NOMO-1 (cell line): ENCODE measurements around the gene MIAT.
A peak's percentile ranks its signal among the peaks of the same experiment; 100 is the strongest.
"Not testable (repeated sequence)": the region's sequence is repeated elsewhere in the genome, so short reads cannot be mapped to it uniquely, and the experiment has no call there.

ENCODE experiments used
- DNase-seq, 2 experiments: peaks; one replicate each; lab custom pipeline; 2025; ENCODE audit not compliant: unreplicated experiment in 2 of 2; lab: John Stamatoyannopoulos, UW

MIAT gene

DNA sequence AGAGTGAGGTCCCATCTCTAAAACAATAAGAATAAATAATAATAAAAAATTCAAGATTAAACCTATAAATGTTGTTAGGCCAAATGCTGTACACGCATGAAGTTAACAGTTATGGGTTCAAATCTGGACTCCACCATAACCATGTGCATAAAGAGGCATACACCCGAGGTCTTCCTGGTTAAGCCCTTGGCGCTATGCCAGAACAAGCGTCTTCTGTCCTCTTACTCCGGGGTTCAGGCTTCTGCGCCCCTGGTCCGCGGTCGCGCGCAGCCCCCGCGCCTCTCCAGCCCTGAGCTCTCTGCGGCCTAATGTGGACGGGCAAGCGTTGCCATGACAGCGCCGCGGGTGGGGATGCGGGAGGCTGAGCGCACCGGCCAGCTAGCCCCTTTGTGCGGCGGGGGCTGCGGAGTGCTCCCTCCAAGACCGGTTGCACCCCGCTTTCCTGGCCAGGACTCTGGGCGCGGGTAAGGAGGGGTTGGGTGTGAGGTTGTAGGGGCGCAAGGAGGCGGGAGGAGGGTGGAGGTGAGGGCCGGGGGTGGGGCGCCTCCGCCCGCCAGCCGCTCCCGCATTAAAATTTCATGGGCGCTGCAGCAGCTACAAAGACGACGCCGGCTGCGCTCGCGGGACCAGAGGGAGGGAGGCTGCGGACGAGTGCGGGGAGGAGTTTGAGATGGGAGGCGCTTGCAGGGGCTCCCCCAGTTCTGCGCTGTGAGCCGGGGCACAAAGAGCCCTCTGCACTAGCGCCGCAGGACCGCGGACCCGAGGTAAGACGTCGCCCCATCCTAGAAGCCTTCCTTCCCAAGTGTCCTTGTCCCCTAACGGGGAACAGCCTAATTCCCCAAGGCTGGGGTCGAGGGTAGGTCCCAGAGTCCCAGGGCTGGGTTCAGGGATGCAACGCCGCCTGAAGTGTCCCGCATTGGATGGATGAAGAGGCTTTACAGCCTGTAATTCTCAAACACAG lies at the start of gene MIAT:
TSS of gene MIAT (plus strand) at position 698 of the 961 bp plus-strand sequence.
- DNase-seq = no peak

- DNase-seq = no peak
These were observed 49.3 kb upstream of the MIAT start for GRCh38 chr22:26608129-26608528.

- no peak for DNase-seq
These were observed 48.1 kb upstream of the MIAT start for GRCh38 chr22:26609287-26609686.

DNA sequence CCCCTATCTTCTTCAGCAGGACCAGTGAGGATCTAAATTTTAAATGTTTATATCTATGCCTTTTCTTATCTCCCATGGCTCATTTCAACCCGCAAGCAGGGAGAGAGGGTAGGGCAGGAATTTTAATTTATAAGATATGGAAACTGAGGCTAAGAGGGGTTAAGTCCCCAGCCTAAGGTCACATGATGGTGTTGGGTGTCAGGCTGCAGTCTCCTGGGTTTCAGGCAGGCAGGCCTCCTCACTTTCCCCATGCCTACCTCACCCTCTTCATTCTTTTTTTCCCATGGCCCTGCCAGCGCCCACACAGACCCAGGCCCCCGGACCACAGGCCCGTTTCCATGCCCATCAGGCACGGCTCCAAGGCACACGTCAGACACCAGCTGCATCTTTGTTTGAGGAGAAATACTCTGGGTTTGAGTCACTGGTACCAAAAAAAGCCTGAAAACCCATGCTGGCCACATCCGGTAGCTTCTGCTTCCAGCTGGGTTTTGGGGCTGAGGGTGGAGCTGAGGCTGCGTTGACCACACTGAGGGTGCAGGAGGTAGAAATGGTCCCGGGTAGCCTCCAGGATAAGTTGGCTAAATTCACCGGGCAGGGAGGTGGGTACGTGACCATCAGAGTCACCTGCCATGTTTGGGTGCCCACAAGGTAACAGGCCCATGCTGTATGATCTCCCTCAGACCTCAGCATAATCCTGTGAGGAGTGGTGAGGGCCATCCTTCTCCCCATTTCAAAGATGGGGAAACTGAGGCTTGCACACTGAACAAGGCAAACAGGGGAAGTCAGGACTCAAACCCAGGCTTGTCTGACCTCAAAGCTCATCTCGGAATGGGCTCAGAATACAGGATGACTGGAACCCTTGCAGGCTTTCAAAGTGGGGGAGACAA lies 47.1 kb upstream of the MIAT start:
- peak; percentile 28 to 31 for DNase-seq

- DNase-seq = no peak
These were observed 46.4 kb upstream of the MIAT start for GRCh38 chr22:26610996-26611395.

DNA sequence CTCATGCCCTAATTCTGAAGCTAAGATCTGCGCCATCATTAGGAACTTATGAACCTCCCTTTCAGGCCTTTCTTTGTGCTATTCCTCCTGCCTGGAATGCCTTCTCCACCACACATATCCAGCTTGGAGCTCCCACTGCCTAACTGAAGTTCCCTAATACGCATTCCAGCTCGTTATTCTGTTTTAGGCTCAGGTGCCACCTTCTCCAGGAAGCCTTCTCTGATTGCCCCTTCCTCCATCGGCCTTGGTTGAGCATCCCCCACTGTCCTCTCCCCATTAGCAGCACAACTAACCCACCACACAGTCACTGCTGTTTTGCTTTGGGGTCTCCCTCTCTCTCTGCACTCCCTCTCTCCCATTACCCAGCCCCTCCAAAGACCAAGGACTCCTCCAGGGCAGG lies 44.7 kb upstream of the MIAT start:
- DNase-seq = no peak

- DNase-seq = not testable (repeated sequence)
These were observed 43.6 kb upstream of the MIAT start for GRCh38 chr22:26613753-26614152.

- no peak for DNase-seq
These were observed 43.1 kb upstream of the MIAT start for GRCh38 chr22:26614322-26614721.

GRCh38 chr22:26615149-26615548 lies 42.2 kb upstream of the MIAT start:
- DNase-seq = no peak

- DNase-seq = no peak
These were observed 41.5 kb upstream of the MIAT start for GRCh38 chr22:26615830-26616435.

GRCh38 chr22:26616650-26617049 lies 40.7 kb upstream of the MIAT start:
- DNase-seq = no peak

- peak; percentile 58 to 60 for DNase-seq
These were observed 39.9 kb upstream of the MIAT start, which contains the start of gene CRYBB1 for GRCh38 chr22:26617271-26618199. Gene CRYBB1 (minus strand): TSS chr22:26618027. CDS start chr22:26616319, 1,708 bp downstream.

DNA sequence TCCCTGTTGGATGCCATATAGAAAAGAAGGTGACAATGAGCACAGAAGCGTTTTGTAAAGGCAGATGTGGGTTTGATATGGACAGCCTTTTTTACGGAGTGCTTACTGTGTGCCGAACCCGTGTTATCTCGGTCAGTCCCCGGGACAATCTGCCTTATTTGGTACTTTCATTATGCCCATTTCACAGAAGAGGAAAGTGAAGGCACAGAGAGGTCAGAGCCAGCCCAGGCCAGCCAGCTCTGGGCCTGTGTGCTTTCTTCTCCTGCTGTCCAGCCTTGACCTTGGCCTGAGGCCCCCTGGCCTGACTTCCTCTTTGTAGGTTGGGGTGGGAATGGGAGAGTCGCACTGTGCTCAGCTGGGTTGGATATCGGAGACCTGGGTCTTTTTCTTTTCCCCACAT lies 38.9 kb upstream of the MIAT start:
- DNase-seq = no peak

- no peak for DNase-seq
These were observed 37.9 kb upstream of the MIAT start for GRCh38 chr22:26619510-26619909.

DNA sequence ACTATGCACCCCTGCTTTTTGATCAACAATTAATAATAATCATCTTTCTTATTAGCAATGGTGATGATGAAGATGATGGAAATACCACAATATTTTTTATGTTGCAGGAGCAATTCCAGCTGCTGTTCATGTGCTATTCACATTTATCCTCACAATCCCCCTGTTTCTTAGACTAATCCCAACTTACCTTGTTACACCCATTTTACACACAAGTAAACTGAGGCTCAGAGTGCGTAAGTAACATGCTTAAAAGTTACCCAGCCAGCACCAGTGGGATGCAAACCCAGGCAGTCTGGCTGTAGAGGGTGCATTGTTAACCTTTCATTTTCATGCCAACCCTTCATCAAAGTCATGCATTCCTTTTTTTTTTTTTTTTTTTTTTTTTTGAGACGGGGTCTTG lies 37.2 kb upstream of the MIAT start:
- DNase-seq = no peak

DNA sequence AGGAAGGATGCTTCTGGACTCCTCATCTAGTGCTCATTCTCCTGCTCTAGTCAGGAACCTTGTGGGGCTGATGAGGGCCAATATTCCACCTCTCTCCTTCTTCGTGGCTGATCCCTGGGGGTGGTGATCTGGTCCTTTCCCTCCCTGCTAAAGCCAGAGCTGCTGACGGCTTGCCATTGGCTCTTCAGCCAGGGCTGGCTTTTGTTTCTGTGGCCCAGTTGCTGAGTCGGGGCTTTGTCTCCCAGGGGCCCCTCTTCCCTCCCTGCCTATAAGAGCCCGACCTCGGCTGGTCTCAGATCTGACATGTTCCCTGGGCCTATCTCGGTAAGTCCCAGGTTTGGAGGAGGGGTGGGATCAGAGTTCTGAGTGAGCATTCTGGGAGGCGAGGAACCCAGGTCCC lies 35.7 kb upstream of the MIAT start, which contains the start of gene CRYBA4:
TSS of gene CRYBA4 (plus strand) at position 301 of the 400 bp plus-strand sequence. CDS start 634 bp downstream, outside the sequence.
- no peak for DNase-seq

DNA sequence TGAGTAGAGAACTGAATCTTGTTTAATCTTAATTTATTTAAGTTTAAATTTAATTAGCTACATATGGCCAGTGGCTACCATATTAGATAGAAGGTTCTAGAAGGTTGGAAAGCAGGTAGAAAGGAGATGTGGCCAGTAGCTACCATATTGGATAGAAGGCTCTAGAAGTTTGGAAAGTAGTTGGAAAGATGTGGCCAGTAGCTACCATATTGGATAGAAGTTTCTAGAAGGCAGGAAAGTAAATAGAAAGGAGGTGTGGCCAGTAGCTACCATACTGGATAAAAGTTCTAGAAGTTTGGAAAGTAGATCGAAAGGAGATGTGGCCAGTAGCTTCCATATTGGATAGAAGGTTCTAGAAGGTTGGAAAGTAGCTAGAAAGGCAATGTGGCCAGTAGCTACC lies 33.4 kb upstream of the MIAT start:
- no peak for DNase-seq

GRCh38 chr22:26624803-26625202 lies 32.6 kb upstream of the MIAT start:
- no peak for DNase-seq

GRCh38 chr22:26629988-26630761 lies 27.2 kb upstream of the MIAT start:
- DNase-seq = no peak
